EL (cell line): ENCODE data around the gene ELP2.
"Not testable (repeated sequence)": the region's sequence is repeated elsewhere in the genome, so short reads cannot be mapped to it uniquely, and the experiment has no call there.

ENCODE experiments used
- DNase-seq: peaks from one replicate; pipeline ENCODE4 v3.0.0-alpha.2; 2016

The ELP2 gene

DNA sequence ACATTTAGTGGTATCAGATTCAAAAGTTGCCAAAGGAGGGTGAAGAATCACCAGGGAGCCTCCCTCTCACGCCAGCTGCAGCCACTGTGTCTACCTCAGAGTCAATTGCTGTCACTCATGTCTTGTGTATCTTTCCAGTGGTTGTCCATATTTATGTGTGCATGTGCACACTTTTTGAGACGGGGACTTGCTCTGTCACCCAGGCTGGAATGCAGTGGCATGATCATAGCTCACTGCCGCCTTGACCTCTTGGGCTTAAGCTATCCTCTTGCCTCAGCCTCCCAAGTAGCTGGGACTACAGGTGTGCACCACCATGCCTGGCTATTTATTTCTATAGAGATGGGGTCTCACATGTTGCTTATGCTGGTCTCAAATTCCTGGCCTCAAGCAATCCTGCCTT, 61.6 kb downstream of the ELP2 start:
- no peak for DNase-seq

DNA sequence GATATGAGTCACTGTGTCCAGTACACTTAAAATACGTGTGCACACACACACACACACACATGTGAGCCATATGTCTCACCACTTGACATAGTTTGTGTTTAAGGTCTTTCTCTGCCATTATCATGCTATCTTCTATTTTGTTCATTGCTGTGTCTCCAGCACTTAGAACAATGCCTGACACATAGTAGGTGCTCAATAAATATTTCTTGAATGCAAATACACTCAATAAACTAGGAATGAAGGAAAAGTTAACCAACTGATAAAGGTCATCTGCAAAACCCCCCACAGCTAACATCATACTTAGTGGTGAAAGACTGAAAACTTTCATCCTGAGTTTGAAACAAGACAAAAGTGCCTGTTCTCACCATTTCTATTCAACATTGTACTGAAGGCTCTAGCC, 62.0 kb downstream of the ELP2 start:
- DNase-seq = no peak

DNA sequence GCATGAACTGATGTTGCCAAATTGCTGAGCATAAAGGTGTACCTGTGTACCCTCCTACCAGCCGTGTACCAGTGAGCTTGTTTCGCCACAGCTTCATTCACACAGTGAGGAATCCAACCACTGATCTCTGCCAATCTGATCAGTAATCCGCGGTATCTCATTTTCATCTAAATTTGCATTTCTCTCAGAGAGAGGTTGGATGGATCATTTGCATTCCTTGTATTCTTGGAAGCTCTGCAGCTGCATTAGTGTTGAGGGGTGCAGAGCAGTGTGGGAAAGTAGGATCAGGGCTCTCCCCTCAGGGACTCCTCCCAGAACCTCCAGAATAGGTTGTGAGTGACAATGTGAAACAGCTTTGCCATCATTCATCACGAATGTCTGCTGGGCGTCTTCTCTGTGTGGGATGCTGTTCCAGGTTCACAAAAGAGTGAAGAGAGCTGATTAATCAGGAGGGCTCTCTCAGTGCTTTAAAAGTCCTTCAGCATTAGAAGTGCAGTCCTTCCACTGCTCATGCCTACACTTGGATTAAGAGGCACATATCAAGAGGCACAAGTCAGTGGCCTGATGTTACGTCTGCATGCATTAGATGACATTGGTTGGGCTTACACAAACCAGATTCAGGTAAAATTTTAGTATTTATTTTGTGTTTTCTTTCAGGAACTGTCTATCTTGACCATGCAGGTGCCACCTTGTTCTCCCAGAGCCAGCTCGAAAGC, 65.1 kb downstream of the ELP2 start:
- DNase-seq = no peak

- no peak for DNase-seq
Observed at GRCh38 chr18:36195427-36196122, 65.9 kb downstream of the ELP2 start.

GRCh38 chr18:36196238-36196995, 66.7 kb downstream of the ELP2 start:
- DNase-seq = no peak

DNA sequence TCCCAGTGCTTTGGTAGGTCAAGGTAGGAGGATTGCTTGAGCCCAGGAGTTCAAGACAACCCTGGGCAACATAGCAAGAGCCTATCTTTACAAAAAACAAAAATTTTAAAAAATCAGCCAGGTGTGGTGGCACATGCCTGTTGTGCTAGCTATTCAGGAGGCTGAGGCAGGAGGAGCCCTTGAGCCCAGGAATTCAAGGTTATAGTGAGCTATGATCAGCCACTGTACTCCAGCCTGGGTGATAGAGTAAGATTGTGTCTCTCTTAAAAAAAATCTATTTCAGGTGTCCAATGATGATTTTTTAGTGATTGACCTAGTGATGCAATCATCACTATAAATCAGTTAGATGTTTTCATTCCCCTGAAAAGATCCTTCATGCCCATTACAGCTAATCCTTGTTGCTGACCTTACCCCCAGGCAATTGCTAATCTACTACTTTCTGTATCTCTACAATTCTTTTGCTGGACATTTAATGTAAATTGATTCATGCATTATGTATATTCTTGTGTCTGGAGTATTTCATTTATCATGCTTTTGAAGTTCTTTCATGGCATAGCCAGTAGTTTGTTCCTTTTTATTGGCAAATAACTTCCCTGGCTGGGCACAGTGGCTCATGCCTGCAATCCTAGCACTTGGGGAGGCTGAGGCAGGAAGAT, 67.9 kb downstream of the ELP2 start:
- no peak for DNase-seq

DNA sequence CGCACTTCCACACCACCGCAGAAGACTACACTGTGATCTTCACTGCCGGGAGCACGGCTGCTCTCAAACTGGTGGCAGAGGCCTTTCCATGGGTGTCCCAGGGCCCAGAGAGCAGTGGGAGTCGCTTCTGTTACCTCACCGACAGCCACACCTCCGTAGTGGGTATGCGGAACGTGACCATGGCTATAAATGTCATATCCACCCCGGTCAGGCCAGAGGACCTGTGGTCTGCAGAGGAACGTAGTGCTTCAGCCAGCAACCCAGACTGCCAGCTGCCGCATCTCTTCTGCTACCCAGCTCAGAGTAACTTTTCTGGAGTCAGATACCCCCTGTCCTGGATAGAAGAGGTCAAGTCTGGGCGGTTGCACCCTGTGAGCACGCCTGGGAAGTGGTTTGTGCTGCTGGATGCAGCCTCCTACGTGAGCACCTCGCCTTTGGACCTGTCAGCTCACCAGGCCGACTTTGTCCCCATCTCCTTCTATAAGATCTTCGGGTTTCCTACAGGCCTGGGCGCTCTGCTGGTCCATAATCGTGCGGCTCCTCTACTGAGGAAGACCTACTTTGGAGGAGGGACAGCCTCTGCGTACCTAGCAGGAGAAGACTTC, 70.1 kb downstream of the ELP2 start:
- DNase-seq = no peak

GRCh38 chr18:36200354-36200771, 70.7 kb downstream of the ELP2 start:
- DNase-seq = no peak

GRCh38 chr18:36201765-36202164, 72.1 kb downstream of the ELP2 start:
- no peak for DNase-seq

- no peak for DNase-seq
Observed at GRCh38 chr18:36203360-36203895, 73.7 kb downstream of the ELP2 start.

DNA sequence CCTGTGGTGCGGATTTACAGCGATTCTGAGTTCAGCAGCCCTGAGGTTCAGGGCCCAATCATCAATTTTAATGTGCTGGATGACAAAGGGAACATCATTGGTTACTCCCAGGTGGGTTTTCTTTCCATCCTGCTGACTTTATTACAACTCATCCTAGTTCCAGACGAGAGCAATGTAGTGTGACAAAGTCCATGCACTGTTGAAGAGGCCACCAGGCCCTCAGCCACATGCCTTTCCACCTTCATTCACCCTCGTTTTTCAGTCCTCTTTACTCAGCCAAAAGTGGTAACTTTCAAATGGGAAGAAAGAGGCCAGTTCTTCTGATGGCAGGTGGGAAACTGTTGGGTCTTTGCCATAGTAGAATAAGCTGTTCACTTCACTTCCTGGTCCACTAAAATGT, 75.5 kb downstream of the ELP2 start:
- DNase-seq = no peak

DNA sequence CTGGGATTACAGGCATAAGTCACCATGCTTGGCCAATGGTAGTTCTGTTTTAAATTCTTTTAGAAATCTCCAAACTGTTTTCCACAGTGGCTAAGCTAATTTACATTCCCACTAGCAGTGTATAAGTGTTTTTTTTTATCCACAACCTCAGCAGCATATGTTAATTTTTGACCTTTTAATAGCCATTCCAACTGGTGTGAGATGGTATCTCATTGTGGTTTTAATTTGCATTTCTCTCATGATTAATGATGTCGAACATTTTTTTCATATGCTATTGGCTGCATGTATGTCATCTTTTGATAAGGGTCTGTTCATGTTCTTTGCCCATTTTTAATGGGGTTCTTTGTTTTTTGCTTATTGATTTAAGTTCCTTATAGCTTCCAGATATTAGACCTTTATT, 77.6 kb downstream of the ELP2 start:
- no peak for DNase-seq

GRCh38 chr18:36207969-36208368, 78.3 kb downstream of the ELP2 start:
- not testable (repeated sequence) for DNase-seq

- DNase-seq = peak; percentile 83
Observed at GRCh38 chr18:36211612-36212065, 81.9 kb downstream of the ELP2 start.

GRCh38 chr18:36212301-36213171, 82.8 kb downstream of the ELP2 start:
- DNase-seq = peak; percentile 8

DNA sequence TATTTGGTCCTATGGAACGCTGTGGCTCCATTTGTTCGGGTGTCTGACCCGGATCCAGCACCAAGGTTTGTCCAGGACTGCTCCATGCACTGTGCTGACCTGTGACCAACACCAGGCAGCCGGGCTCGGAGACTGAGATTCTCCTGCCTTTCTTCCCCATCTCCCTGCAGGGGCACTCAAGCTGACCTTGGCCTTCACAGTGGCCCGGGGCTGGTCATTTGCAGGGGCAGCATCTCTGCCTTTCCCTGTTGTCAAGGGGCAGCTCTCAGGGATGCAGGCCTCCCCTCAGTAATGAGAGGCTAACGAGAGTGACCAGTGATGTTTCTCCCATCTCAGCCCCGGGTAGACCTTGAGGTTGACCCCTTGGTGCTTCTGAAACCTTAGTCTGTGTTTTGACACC, 85.1 kb downstream of the ELP2 start:
- DNase-seq = no peak

DNA sequence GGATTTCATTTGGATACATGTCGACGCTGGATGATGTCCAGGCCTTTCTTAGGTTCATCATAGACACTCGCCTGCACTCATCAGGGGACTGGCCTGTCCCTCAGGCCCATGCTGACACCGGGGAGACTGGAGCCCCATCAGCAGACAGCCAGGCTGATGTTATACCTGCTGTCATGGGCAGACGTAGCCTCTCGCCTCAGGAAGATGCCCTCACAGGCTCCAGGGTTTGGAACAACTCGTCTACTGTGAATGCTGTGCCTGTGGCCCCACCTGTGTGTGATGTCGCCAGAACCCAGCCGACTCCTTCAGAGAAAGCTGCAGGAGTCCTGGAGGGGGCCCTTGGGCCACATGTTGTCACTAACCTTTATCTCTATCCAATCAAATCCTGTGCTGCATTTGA, 85.9 kb downstream of the ELP2 start:
- no peak for DNase-seq

GRCh38 chr18:36217348-36217747, 87.6 kb downstream of the ELP2 start:
- DNase-seq = no peak

GRCh38 chr18:36229188-36229587, 99.5 kb downstream of the ELP2 start:
- no peak for DNase-seq
